ENCODE results near the gene CCNG2.

DNA sequence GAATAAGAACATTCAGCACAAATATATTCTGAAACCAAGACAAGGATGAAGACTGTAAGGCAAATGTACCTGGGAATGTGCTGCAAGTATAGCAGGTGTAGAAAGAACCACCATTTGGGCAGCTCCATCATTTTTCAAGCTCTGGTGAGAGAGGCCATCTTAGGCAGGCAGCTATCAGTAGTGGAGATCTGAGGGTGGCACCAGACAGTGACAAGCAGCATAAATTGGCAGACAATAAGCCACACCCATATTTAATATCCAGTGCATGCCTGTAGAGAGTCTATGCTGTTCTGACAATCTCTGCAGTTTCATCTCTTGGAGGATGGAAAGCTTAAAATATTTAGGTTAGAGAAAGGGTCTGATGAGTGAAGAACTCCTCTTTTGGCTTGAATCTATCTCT lies 22.5 kb downstream of the CCNG2 start:
- TF ChIP-seq, protein P1, sequence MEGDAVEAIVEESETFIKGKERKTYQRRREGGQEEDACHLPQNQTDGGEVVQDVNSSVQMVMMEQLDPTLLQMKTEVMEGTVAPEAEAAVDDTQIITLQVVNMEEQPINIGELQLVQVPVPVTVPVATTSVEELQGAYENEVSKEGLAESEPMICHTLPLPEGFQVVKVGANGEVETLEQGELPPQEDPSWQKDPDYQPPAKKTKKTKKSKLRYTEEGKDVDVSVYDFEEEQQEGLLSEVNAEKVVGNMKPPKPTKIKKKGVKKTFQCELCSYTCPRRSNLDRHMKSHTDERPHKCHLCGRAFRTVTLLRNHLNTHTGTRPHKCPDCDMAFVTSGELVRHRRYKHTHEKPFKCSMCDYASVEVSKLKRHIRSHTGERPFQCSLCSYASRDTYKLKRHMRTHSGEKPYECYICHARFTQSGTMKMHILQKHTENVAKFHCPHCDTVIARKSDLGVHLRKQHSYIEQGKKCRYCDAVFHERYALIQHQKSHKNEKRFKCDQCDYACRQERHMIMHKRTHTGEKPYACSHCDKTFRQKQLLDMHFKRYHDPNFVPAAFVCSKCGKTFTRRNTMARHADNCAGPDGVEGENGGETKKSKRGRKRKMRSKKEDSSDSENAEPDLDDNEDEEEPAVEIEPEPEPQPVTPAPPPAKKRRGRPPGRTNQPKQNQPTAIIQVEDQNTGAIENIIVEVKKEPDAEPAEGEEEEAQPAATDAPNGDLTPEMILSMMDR (IDR thresholded peaks at IDR 0.05), result no peak
- TF ChIP-seq ZFX (IDR thresholded peaks at IDR 0.05; ENCODE audit: borderline replicate concordance), result no peak

Data from 22Rv1 (cell line).